ENCODE results near the gene NEAT1. TPM values are rescaled to one million over a fixed set of nuclear protein-coding genes. Genes with fewer than 3 reads are reported as not detected.

The NEAT1 gene
- total RNA-seq, 1 donor: 818 TPM

- no peak overlapping the region for H3K4me3 ChIP-seq (ENCODE audit: insufficient read depth, low read length)
- H2AFZ ChIP-seq (ENCODE audit: low read length): no peak overlapping the region
- H3K4me1 ChIP-seq (ENCODE audit: insufficient read depth, low read length): peaks cover 5% of the 10 kb centered on the region
- no peaks in the 10 kb centered on the region for H3K79me2 ChIP-seq (ENCODE audit: insufficient read depth, low read length)
- peak; percentile 30 for DNase-seq (ENCODE audit: insufficient read length, low spot score, missing footprints)
- H4K20me1 ChIP-seq (ENCODE audit: insufficient read depth, low read length): no peaks in the 10 kb centered on the region
- no peak overlapping the region for H3K27ac ChIP-seq (ENCODE audit: low read depth, low read length)
- no peaks in the 10 kb centered on the region for H3K9me3 ChIP-seq (ENCODE audit: low read depth, low read length)
- H3K27me3 ChIP-seq (ENCODE audit: insufficient read depth, low read length): no peaks in the 10 kb centered on the region
- no peak for TF ChIP-seq CTCF (IDR thresholded peaks at IDR 0.05; ENCODE audit: extremely low read depth, low read depth, low read length)
- H3K4me2 ChIP-seq (ENCODE audit: insufficient read depth, low read length): no peak overlapping the region
- H3K36me3 ChIP-seq (ENCODE audit: insufficient read depth, low read length): no peaks in the 10 kb centered on the region
Observed at GRCh38 chr11:65376138-65376713, 46.4 kb upstream of the NEAT1 start.

GRCh38 chr11:65377036-65377435 is 45.6 kb upstream of the NEAT1 start:
- DNase-seq (ENCODE audit: insufficient read length, low spot score, missing footprints): peak; percentile 52
- H4K20me1 ChIP-seq (ENCODE audit: insufficient read depth, low read length): no peaks in the 10 kb centered on the region
- no peak overlapping the region for H3K4me3 ChIP-seq (ENCODE audit: insufficient read depth, low read length)
- H3K4me1 ChIP-seq (ENCODE audit: insufficient read depth, low read length): peaks cover 6% of the 10 kb centered on the region
- H3K9me3 ChIP-seq (ENCODE audit: low read depth, low read length): no peaks in the 10 kb centered on the region
- no peaks in the 10 kb centered on the region for H3K36me3 ChIP-seq (ENCODE audit: insufficient read depth, low read length)
- H2AFZ ChIP-seq (ENCODE audit: low read length): no peak overlapping the region
- TF ChIP-seq CTCF (IDR thresholded peaks at IDR 0.05; ENCODE audit: extremely low read depth, low read depth, low read length): no peak
- H3K79me2 ChIP-seq (ENCODE audit: insufficient read depth, low read length): no peaks in the 10 kb centered on the region
- no peak overlapping the region for H3K27ac ChIP-seq (ENCODE audit: low read depth, low read length)
- H3K4me2 ChIP-seq (ENCODE audit: insufficient read depth, low read length): no peak overlapping the region
- no peaks in the 10 kb centered on the region for H3K27me3 ChIP-seq (ENCODE audit: insufficient read depth, low read length)

GRCh38 chr11:65377777-65378176 is 44.8 kb upstream of the NEAT1 start:
- no peak for TF ChIP-seq CTCF (IDR thresholded peaks at IDR 0.05; ENCODE audit: extremely low read depth, low read depth, low read length)
- H3K4me3 ChIP-seq (ENCODE audit: insufficient read depth, low read length): no peak overlapping the region
- H3K27me3 ChIP-seq (ENCODE audit: insufficient read depth, low read length): no peaks in the 10 kb centered on the region
- no peaks in the 10 kb centered on the region for H3K9me3 ChIP-seq (ENCODE audit: low read depth, low read length)
- peaks cover 10% of the 10 kb centered on the region for H3K4me1 ChIP-seq (ENCODE audit: insufficient read depth, low read length)
- no peak overlapping the region for H3K27ac ChIP-seq (ENCODE audit: low read depth, low read length)
- H2AFZ ChIP-seq (ENCODE audit: low read length): no peak overlapping the region
- DNase-seq (ENCODE audit: insufficient read length, low spot score, missing footprints): peak; percentile 19
- H3K36me3 ChIP-seq (ENCODE audit: insufficient read depth, low read length): no peaks in the 10 kb centered on the region
- no peak overlapping the region for H3K4me2 ChIP-seq (ENCODE audit: insufficient read depth, low read length)
- H3K79me2 ChIP-seq (ENCODE audit: insufficient read depth, low read length): no peaks in the 10 kb centered on the region
- H4K20me1 ChIP-seq (ENCODE audit: insufficient read depth, low read length): no peaks in the 10 kb centered on the region

- no peaks in the 10 kb centered on the region for H3K27me3 ChIP-seq (ENCODE audit: insufficient read depth, low read length)
- no peak overlapping the region for H3K4me3 ChIP-seq (ENCODE audit: insufficient read depth, low read length)
- no peak for TF ChIP-seq CTCF (IDR thresholded peaks at IDR 0.05; ENCODE audit: extremely low read depth, low read depth, low read length)
- peaks cover 16% of the 10 kb centered on the region for H3K4me1 ChIP-seq (ENCODE audit: insufficient read depth, low read length)
- H4K20me1 ChIP-seq (ENCODE audit: insufficient read depth, low read length): no peaks in the 10 kb centered on the region
- H3K36me3 ChIP-seq (ENCODE audit: insufficient read depth, low read length): no peaks in the 10 kb centered on the region
- H3K27ac ChIP-seq (ENCODE audit: low read depth, low read length): no peak overlapping the region
- no peak for DNase-seq (ENCODE audit: insufficient read length, low spot score, missing footprints)
- no peaks in the 10 kb centered on the region for H3K9me3 ChIP-seq (ENCODE audit: low read depth, low read length)
- H3K4me2 ChIP-seq (ENCODE audit: insufficient read depth, low read length): no peak overlapping the region
- no peak overlapping the region for H2AFZ ChIP-seq (ENCODE audit: low read length)
- H3K79me2 ChIP-seq (ENCODE audit: insufficient read depth, low read length): no peaks in the 10 kb centered on the region
Observed at GRCh38 chr11:65378208-65378927, 44.2 kb upstream of the NEAT1 start.
